Measurements from ENCODE around the gene ZNF469. TPM values are rescaled to one million over a fixed set of nuclear protein-coding genes. Genes with fewer than 3 reads are reported as not detected.

The ZNF469 gene
- total and polyA plus RNA-seq, 9 donors, result 3.7 to 11.5 (median 6.2) TPM

- 81% methylated on average over 13 of the region's 13 CpGs for WGBS (ENCODE audit: insufficient coverage)
- no peaks in the 10 kb centered on the region for H3K9me3 ChIP-seq (replicated peaks; ENCODE audit: control insufficient read depth, low read depth, low read length)
- H3K27ac ChIP-seq (ENCODE audit: low read length), result no peak overlapping the region
- peaks cover 32% of the 10 kb centered on the region for H3K4me1 ChIP-seq (ENCODE audit: control insufficient read depth, insufficient read depth, low read length)
- H3K36me3 ChIP-seq (ENCODE audit: control insufficient read depth, insufficient read depth, low read length), result no peaks in the 10 kb centered on the region
- H3K27me3 ChIP-seq (ENCODE audit: control insufficient read depth, insufficient read depth, low read length), result peaks cover 24% of the 10 kb centered on the region
- H3K4me3 ChIP-seq (ENCODE audit: low read length), result no peak overlapping the region
- no peak for DNase-seq
These were observed 43.3 kb downstream of the ZNF469 start for GRCh38 chr16:88426018-88426417.

- Histone ChIP-seq H3K36me3 (ENCODE audit: control insufficient read depth, insufficient read depth, low read length) (no peaks in the 10 kb centered on the region), H3K4me1 (ENCODE audit: control insufficient read depth, insufficient read depth, low read length) (peaks cover 41% of the 10 kb centered on the region), H3K9me3 (replicated peaks; ENCODE audit: control insufficient read depth, low read depth, low read length) (no peaks in the 10 kb centered on the region), H3K27me3 (ENCODE audit: control insufficient read depth, insufficient read depth, low read length) (peaks cover 34% of the 10 kb centered on the region), H3K27ac (ENCODE audit: low read length) (no peak overlapping the region), H3K4me3 (ENCODE audit: low read length) (no peak overlapping the region)
- no peak for DNase-seq
- WGBS (ENCODE audit: insufficient coverage), result 70% methylated on average over 19 of the region's 19 CpGs
These were observed 44.6 kb downstream of the ZNF469 start for GRCh38 chr16:88427376-88427775.

- Histone ChIP-seq H3K27me3 (ENCODE audit: control insufficient read depth, insufficient read depth, low read length) (peaks cover 41% of the 10 kb centered on the region), H3K27ac (ENCODE audit: low read length) (no peak overlapping the region), H3K4me1 (ENCODE audit: control insufficient read depth, insufficient read depth, low read length) (peaks cover 42% of the 10 kb centered on the region), H3K4me3 (ENCODE audit: low read length) (no peak overlapping the region), H3K36me3 (ENCODE audit: control insufficient read depth, insufficient read depth, low read length) (no peaks in the 10 kb centered on the region), H3K9me3 (replicated peaks; ENCODE audit: control insufficient read depth, low read depth, low read length) (no peaks in the 10 kb centered on the region)
- 80% methylated on average over 19 of the region's 19 CpGs for WGBS (ENCODE audit: insufficient coverage)
- no peak for DNase-seq
These were observed 45.4 kb downstream of the ZNF469 start for GRCh38 chr16:88428156-88428555.

GRCh38 chr16:88428616-88429386, 46.0 kb downstream of the ZNF469 start:
- peaks cover 42% of the 10 kb centered on the region for H3K27me3 ChIP-seq (ENCODE audit: control insufficient read depth, insufficient read depth, low read length)

GRCh38 chr16:88429387-88430184, 46.8 kb downstream of the ZNF469 start:
- WGBS (ENCODE audit: insufficient coverage), result 52% methylated on average over 38 of the region's 48 CpGs
- no peak overlapping the region for H3K27ac ChIP-seq (ENCODE audit: low read length)
- H3K4me3 ChIP-seq (ENCODE audit: low read length), result peak overlapping the region; percentile 38
- DNase-seq, result no peak
- H3K36me3 ChIP-seq (ENCODE audit: control insufficient read depth, insufficient read depth, low read length), result no peaks in the 10 kb centered on the region
- H3K4me1 ChIP-seq (ENCODE audit: control insufficient read depth, insufficient read depth, low read length), result peaks cover 36% of the 10 kb centered on the region
- H3K27me3 ChIP-seq (ENCODE audit: control insufficient read depth, insufficient read depth, low read length), result peaks cover 42% of the 10 kb centered on the region
- no peaks in the 10 kb centered on the region for H3K9me3 ChIP-seq (replicated peaks; ENCODE audit: control insufficient read depth, low read depth, low read length)

More at GRCh38 chr16:88428616-88429386, 46.0 kb downstream of the ZNF469 start:
- Histone ChIP-seq H3K9me3 (replicated peaks; ENCODE audit: control insufficient read depth, low read depth, low read length) (no peaks in the 10 kb centered on the region), H3K27ac (ENCODE audit: low read length) (no peak overlapping the region), H3K4me3 (ENCODE audit: low read length) (no peak overlapping the region), H3K4me1 (ENCODE audit: control insufficient read depth, insufficient read depth, low read length) (peaks cover 42% of the 10 kb centered on the region), H3K36me3 (ENCODE audit: control insufficient read depth, insufficient read depth, low read length) (no peaks in the 10 kb centered on the region)
- WGBS (ENCODE audit: insufficient coverage), result 49% methylated on average over 25 of the region's 34 CpGs
- no peak for DNase-seq

GRCh38 chr16:88430185-88430523, 47.4 kb downstream of the ZNF469 start:
- peaks cover 42% of the 10 kb centered on the region for H3K27me3 ChIP-seq (ENCODE audit: control insufficient read depth, insufficient read depth, low read length)
- 2% methylated on average over 36 of the region's 36 CpGs for WGBS (ENCODE audit: insufficient coverage)
- peaks cover 31% of the 10 kb centered on the region for H3K4me1 ChIP-seq (ENCODE audit: control insufficient read depth, insufficient read depth, low read length)
- peak overlapping the region; percentile 38 for H3K4me3 ChIP-seq (ENCODE audit: low read length)
- no peaks in the 10 kb centered on the region for H3K36me3 ChIP-seq (ENCODE audit: control insufficient read depth, insufficient read depth, low read length)
- no peak overlapping the region for H3K27ac ChIP-seq (ENCODE audit: low read length)
- H3K9me3 ChIP-seq (replicated peaks; ENCODE audit: control insufficient read depth, low read depth, low read length), result no peaks in the 10 kb centered on the region
- DNase-seq, result no peak

GRCh38 chr16:88430524-88431446, 48.0 kb downstream of the ZNF469 start:
- peaks cover 42% of the 10 kb centered on the region for H3K27me3 ChIP-seq (ENCODE audit: control insufficient read depth, insufficient read depth, low read length)
- peak overlapping the region; percentile 38 for H3K4me3 ChIP-seq (ENCODE audit: low read length)
- 12% methylated on average over 75 of the region's 80 CpGs for WGBS (ENCODE audit: insufficient coverage)
- no peak overlapping the region for H3K27ac ChIP-seq (ENCODE audit: low read length)
- H3K4me1 ChIP-seq (ENCODE audit: control insufficient read depth, insufficient read depth, low read length), result peaks cover 32% of the 10 kb centered on the region
- H3K9me3 ChIP-seq (replicated peaks; ENCODE audit: control insufficient read depth, low read depth, low read length), result no peaks in the 10 kb centered on the region
- no peak for DNase-seq
- no peaks in the 10 kb centered on the region for H3K36me3 ChIP-seq (ENCODE audit: control insufficient read depth, insufficient read depth, low read length)

GRCh38 chr16:88431651-88432050, 48.9 kb downstream of the ZNF469 start:
- H3K27ac ChIP-seq (ENCODE audit: low read length), result no peak overlapping the region
- H3K4me3 ChIP-seq (ENCODE audit: low read length), result no peak overlapping the region
- 90% methylated on average over 22 of the region's 22 CpGs for WGBS (ENCODE audit: insufficient coverage)
- no peaks in the 10 kb centered on the region for H3K36me3 ChIP-seq (ENCODE audit: control insufficient read depth, insufficient read depth, low read length)
- no peaks in the 10 kb centered on the region for H3K9me3 ChIP-seq (replicated peaks; ENCODE audit: control insufficient read depth, low read depth, low read length)
- DNase-seq, result no peak
- H3K4me1 ChIP-seq (ENCODE audit: control insufficient read depth, insufficient read depth, low read length), result peaks cover 32% of the 10 kb centered on the region
- peaks cover 42% of the 10 kb centered on the region for H3K27me3 ChIP-seq (ENCODE audit: control insufficient read depth, insufficient read depth, low read length)

- Histone ChIP-seq H3K4me1 (ENCODE audit: control insufficient read depth, insufficient read depth, low read length) (peaks cover 32% of the 10 kb centered on the region), H3K36me3 (ENCODE audit: control insufficient read depth, insufficient read depth, low read length) (no peaks in the 10 kb centered on the region), H3K4me3 (ENCODE audit: low read length) (no peak overlapping the region), H3K27ac (ENCODE audit: low read length) (no peak overlapping the region), H3K9me3 (replicated peaks; ENCODE audit: control insufficient read depth, low read depth, low read length) (no peaks in the 10 kb centered on the region), H3K27me3 (ENCODE audit: control insufficient read depth, insufficient read depth, low read length) (peaks cover 42% of the 10 kb centered on the region)
- DNase-seq, result no peak
- 82% methylated on average over 22 of the region's 22 CpGs for WGBS (ENCODE audit: insufficient coverage)
These were observed 49.4 kb downstream of the ZNF469 start for GRCh38 chr16:88432174-88432573.

Measured in muscle of leg (tissue), 11 donors.